Cerebellar cortex (tissue), 1 donor: Measurements from ENCODE around the gene HAGH.

ENCODE experiments used
- DNase-seq: peaks from one replicate; pipeline ENCODE4 v3.0.0-alpha.2; 2015; ENCODE audit warnings: low spot score

The HAGH gene

DNA sequence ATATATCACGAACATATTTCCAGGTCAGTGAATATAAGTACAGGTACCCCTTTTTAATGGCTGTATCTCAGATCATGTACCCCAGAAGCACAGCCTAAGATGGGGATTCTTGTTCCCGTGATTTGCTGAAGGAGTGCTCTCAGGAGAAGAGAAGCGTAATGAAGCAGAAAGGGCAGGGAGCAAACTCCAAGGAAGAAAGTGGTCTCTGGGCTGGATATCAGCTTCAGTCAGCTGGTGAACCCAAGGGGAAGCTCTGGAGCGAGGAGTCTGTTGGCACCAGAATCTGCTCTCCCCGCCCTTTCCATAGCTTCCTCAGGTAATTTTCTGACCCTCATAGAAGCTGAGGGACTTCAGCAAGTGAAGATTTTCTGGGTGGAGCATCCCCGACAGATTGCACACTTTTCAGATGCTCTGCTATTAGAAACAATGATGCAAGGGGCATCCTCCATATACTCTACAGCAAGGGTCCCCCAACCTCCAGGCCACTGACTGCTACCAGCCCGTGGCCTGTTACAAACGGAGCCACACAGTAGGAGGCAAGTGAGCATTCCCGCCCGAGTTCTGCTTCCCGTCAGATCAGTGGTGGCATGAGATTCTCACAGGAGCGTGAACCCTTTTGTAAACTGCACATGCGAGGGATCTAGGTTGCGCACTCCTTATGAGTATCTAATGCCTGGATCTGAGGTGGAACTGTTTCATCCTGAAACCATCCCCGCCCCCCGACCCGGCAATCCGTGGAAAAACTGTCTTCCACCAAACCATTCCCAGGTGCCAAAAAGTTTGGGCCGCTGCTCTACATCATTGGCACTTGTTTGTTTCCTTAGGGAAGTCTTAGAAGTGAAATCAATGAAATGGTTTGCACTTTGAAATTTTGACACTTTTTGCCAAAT, 4.8 kb upstream of the HAGH start:
- DNase-seq = no peak

DNA sequence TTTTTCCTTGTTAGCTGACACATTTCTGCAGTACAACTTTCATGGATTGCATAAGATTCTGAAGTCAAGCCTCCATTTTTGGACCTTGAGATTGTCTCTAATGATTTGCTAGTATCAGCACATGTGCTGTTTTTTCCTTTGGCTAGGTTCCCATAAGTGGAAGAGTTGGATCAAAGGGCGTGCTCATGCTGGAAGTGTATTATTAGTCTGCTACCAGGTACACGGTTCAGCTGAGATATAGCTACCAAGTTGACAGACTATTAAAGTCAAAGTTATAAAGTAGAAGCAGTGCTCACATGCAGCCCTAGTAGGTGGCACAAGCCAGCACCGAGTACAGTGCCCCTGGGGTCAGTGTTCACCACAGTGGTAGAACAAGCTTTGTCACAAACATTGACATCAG, 3.6 kb upstream of the HAGH start:
- DNase-seq = no peak

DNA sequence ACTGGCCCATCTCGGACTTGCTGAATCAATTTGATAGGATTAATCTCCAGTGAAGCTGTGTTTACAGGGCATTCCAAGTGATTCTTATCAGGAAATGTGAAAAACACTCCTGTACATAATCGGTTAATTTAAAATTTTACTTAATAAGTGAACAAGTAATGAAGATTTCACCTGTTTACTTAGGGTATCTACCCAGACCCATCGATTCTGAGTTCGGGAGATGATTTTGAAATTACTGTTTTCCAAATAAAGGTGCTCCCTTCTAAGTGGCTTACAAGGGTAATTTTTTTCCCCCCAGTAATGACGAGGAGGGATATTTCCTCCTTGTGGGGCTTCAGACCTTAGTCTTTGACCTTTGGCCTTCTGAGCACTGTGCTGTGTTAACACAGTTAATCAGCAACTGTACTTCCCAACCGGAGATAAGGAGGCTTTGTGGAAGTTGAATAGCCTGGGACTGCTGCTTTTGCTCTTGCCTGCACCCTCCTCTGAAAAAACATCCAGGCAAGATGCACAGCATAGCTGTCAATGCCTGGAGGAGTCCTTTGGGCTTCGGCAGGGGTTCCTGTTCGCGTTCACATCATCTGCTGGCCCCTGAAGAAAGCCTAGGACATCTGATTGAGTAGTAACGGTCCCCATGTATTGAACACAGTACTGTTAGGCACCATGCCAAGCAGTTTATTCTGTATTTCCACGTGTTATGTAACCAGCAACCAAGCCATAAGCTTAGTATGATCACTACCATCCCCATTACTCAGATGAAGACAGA, 2.2 kb upstream of the HAGH start:
- no peak for DNase-seq

DNA sequence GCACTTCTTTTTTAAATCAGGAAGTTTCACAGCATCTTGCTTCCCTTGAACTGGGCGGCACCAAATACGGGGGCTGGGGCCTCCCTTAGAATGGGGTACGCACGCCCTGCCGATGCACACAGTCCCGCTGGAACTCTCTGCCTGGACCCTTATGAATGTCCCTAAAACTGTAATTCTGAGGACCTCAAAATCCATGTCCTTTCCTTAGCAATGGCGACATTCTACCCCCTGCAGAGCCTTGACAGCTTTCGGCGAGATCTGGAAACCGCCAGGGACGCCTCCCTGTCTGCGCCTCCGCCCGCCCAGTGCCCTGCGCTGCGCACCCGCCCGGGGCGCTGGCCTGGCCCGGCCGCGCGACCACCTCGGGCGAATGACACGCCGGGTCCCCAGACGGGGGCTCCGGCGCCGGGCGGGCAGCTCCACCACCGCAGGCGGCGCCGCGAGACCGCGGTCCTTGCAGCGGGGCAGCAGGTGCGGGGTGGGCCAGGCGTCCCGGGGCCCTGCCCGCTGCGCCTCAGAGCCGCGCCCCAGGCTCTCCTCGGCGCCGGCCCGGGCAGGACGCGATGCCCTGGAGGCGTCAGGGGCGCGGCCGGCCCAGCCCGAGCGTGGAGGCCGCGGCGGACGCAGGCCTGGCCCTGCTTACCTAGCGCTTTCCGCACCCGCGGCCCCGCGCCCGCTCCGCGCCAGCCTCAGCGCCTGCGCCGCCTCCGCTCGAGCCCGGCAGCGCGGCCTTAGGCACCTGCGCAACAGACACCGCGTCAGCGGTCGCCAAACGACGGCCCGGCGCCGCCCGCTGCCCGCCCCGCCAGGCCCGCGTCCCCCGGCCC, 548 bp downstream of the HAGH start:
- no peak for DNase-seq

DNA sequence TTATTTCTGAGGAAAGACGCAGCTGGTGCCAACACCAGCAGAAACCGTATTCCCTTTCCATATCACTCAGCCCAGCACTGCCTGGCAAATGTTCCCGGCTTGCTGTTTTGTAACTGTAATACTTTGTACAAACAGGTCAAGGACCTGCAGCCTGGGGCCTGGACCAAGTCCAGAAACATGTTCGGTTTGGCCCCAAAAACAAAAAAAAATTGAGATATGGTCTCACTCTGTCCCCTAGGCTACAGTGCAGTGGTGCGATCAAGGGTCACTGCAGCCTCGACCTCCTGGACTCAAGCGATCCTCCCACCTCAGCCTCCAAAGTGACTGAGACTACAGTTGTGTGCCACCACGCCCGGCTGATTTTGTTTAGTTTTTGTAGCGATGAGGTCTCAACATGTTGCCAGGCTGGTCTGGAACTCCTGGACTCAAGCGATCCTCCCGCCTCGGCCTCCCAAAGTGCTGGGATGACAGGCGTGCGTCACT, 1.2 kb downstream of the HAGH start:
- DNase-seq = no peak

DNA sequence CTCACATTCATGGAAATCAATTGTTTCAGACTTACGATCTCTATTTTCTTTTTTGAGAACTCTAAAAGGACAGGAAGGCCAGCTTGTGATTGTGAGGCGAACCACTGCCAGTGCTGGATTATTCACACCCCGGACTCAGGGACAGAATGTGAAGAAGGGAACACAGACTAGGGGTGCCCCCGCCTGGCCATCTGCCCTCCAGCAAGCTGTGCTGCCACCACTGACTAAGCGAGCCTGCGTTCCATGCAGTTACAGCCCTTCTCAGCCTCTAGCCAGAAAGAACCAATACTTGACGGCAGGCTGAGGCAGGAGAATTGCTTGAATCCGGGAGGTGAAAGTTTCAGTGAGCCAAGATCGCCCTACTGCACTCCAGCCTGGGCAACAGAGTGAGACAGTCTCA, 2.8 kb downstream of the HAGH start:
- peak; percentile 82 for DNase-seq

DNA sequence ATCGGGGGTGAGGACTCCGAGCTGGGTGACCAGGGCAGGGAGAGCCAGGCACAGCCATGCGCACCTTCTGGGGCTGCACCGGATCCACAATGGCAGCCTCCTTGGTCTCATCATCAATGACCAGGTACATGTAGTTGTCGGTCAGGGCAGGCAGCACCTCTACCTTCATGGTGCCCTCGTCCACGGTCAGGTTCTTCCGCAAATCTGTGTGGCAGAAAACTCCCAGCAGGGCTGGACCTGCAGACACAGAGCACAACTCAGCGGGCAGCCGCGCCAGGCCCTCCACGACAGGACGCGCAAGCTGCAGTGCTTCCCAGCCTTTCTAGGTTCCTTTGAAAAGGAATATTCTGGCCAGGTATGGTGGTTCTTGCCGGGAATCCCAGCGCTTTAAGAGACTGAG, 3.8 kb downstream of the HAGH start:
- no peak for DNase-seq

DNA sequence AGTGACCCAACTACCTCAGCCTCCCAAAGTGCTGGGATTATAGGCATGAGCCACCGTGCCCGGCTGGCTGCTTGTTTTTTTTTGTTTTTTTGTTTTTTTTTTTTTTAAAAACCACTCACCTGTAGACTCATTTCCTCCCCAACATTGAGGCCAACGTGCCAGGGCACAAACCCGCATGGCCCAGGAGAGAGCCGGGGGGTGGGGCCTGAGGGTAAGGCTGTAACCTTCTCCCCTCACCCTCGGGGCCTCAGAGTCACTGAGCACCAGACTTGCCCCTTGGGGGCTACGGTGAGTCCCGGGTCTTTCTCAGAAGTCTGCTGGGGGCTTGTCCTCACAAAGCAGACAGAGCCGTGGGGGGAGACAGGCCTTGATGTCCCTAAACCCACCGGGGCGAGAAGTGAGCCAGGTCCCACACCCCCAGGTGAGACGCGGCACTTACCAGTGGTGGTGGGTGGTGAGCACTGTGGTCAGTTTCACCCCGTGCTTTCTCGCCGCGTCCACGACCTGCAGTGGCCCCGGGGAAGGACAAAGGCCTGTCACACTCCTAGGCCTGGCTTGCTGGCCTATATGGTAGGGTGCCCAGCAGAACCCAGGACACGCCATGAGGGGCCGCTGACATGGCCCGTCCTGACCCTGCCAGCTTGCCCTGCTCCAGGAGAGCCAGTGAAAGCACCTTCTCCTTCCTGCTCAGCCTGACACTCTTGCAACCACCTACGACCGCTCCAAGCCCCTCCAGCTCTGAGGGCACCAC, 4.6 kb downstream of the HAGH start:
- DNase-seq = no peak

DNA sequence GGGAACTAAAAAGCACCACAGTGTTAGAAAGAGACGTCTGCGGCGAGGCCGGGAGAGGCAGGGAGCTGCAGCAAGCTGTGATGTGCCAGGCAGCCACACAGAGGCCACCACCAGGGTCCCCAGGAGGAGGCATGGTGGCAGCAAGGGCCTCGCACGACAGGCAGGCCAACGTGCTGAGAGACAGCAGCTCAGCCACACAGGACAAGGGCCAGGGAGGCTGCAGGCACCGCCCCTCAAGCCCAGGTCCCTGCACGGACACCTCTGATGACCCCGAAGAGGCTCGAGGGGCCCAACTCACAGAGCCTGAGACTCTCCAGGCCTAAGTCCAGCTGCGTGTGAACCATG, 5.7 kb downstream of the HAGH start:
- no peak for DNase-seq

DNA sequence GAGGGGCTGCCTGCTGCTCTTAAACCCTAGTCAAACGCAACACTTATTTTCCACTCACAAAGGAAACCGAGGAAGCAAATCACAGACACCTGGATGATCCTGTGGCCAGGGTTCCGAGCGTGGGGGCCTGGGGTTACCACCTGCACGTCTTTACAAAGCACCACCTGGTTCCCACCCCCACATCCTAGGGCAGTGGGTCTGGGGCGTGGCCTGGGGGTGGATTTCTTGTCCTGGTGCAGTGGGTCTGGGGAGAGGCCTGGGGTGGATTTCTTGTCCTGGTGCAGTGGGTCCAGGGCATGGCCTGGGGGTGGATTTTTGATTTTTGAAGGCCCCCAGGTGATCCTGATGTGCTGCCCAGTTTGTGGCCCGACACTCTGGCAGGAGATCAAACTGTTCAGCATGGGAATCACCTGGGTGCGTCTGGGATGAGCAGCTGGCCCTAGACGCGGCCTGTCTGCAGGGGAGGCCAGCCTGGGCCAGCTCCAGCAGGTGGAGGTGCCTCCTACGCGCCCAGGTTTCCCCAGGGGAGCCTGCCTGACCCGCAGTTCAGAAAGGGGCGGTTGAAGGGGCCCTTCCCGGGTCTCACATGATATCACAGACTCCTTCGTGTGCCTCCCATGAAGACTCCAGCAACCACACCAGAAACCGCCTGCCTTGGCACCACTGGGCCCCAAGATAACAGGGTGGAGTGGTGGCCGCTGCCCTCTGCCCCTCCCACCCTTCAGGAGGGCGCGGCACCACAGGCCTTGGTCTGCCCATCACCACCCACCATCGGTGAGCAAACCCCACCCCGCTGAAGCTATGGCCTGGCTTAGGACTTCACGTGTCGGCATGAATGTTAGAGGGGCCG, 6.3 kb downstream of the HAGH start:
- DNase-seq = no peak

DNA sequence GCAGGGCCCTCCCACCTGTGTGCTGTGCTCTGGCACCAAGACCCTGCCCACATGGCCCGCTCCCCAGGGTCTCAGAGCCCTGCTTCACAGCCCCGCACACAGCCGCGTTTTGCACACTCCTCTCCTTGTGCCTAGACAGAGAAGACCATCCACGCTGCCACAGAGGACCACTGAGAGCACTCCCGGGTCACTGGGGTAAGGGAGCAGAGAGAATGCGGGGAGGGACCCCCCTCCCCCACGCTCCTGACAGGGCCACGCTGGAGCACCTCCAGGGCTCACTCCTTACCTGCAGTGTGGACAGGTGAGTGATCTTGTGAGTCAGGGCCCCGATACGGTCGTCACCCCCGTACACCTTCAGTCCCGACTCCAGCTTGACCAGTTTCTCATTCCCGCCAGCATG, 7.0 kb downstream of the HAGH start:
- DNase-seq = no peak

DNA sequence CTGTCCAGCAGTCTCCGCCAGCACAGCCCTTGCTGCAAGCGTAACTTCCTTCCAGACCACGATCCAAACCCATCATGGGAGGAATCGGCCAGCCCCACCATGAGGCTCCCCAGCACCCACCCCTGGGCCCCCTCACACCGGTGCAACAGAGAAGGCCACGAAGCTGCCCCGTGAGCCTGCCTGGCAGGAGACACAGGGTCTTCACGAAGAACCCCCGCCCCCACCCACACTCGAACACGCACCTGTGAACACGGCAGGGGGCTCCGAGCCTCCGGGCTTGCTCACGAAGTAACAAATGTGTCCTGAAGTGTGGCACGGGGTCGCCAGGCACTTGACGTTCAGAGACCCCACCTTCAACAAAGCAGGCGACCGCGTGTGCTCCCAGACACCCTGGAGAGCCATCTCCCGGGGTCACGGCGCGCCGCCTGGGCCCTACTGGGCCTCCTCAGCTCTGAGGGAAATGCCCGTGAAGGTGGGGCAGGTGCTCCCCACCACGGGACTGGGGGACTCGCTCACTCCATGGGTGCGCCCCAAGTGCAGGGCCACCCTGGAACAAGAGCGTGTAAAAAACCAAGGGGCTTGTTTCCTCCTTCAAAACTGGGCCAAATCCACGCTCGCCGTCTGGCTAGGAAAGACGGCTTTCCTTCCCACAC, 7.6 kb downstream of the HAGH start:
- DNase-seq = peak; percentile 13

DNA sequence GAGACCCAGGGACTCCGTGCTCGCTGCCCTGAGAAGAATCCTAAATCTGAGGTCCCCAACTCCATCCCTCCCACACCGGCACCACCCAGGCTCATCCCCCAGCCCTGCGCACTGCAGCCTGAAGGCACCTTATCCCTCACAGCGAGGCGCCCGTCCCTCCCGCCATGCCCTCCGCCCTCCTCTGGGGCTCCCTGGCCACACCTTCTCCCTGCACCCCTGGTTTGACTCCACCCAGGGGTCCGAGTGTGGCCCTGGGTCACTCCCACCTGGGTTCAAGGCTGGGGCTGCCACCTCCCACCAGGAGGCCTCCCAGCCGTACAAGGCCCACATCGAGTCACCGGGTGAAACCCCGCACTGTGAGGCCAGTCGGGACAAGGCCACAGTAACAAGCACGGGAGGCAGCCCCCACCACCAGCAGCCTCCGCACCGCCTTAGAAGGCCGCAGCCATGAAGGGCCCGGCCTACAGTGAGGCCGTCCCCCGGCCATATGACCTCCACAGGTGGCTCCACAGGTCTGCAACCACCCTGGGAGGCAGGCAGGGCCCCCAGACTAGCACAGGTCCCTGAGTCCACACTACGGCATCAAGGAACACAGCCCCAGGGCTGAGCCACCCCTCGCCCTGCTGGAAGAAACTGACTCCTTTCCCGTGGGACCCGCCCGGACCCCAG, 8.3 kb downstream of the HAGH start:
- no peak for DNase-seq

DNA sequence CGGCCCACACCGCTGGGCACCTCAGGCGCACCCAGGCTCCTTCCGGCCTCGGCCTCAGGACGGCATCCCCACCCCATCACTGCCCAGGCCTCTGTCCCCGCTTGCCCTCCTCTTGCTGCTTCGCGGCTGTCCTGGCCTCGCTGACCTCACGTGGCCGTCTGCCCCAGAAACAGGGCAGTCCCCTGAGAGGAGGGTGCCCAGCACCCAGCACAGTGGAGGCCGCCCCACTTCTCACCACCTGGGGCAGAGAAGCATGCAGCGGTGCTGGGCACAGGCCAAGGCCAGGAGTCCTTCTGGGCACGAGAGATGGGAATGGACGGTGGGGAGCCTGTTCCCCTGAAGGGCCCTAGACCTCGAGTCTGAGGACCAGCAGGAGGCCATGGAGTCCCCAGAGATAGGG, 8.9 kb downstream of the HAGH start:
- DNase-seq = no peak

DNA sequence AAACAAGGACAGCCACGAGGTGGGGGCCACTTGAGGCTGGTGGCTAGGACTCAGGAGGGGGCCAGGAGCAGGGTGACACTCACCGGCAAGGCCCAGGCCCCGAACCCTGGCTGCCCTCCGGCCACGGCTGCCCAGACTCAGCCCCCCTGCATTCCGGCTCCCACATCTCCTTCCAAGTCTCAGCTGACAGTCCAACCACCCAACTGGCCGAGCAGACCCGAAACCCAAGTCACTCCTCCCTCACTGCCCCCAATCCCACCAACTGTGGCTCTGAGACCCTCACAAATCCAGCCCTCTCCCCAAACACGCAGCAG, 9.4 kb downstream of the HAGH start:
- DNase-seq = no peak

DNA sequence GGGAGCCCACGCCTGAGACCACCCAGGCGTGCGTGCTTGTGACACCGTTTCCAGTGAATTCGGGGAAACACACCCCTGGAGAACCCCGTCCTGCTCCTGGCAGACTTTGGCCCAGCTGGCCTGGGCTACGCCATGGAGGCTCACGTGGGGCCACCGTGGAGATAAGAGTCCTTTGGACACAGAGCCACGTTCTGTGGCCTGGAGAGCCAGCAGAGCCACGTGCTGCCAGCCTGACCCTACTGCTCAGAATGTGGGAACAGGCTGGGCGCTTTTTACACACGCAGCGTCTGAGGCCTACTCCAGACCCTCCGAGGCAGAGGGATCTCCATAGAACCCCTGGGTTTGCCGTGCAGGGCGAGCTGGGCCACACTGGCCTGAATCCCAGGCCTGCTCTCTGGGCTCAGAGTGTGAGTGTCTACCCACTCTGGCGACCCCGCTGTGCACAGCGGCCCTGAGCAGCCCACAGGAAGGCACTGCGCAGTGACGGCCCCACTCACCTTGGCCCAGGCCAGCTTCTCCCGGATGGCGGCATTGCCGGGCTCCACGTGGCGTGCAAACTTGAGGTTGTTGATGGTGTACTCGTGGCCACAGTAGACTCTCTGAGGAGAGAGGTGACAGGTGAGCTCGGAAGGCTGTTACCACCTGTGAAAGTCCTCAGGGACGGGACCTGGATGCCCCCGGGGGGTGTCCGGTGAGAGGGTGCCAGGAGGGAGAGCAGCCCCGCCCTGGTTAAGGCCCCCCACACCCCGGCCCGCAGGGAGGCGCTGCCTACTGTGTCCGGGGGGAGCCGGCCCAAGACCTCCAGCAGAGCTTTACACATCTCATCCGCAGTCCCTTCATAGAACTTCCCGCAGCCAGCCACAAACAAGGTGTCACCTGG, 10.0 kb downstream of the HAGH start:
- DNase-seq = no peak

DNA sequence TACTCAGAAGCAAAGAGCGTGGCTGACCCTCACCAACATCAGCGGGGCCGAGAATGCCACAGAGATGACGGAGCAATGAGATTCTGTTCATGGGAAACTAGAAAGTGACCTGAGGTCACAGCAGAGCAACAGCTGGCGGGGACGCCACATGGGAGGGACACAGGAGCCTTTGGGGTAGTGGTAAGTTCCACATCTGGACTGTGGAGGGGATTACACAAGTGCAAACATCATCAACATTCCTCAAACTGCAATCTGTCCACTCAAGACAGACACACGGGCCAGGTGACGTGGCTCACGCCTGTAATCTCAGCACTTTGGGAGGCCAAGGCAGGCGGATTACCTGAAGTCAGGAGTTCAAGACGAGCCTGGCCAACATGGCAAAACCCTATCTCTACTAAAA, 11.2 kb downstream of the HAGH start:
- no peak for DNase-seq

DNA sequence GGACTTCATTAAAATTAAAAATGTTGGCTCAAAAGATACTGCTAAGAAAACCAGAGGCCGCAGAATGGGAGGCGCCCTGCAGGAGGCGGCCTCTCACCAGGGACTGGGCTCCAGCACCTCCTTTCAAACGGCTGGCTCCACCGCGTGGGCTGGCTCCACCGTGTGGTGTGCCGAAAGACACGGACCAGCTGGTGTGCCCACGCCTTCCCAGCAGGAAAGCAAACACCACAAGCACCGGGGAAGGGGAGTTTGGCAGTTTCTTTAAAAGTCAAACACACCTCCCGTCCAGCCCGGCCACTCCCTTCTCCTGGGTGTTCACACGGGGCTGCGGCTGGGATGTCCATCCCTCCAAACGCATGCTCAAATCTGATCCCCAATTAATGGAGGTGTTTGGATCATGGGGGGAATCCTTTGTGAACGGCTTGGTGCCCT, 13.9 kb downstream of the HAGH start:
- DNase-seq = peak; percentile 66

DNA sequence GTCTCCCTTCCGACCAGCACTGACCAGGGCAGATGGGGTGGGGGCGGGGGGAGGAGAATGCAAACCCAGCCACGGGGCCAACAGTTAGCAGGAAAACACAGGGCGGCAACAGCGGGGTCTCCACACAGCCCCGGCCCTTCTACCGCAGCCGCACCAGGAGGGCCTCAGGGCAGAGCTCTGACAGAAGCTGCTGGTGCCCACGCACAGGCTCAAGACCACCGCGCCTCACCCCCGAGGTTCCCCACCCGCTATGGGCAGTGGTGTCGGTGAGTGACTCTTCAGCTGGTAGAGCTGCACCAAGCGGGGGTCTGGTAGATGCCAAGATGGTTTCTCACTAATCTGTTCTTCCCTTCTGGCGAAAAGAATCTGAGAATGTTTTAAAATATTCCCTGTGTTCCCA, 16.1 kb downstream of the HAGH start:
- no peak for DNase-seq
